ENCODE measurements around the gene CTNNB1.

GRCh38 chr3:41241800-41242571 is 42.7 kb downstream of the CTNNB1 start:
- TF ChIP-seq CTCF (conservative IDR thresholded peaks at IDR 0.05; ENCODE audit: low read depth, low read length) = no peak
- no peak for TF ChIP-seq POLR2A (IDR thresholded peaks at IDR 0.05; ENCODE audit: low read depth, low read length)
- TF ChIP-seq RAD21 (IDR thresholded peaks at IDR 0.05; ENCODE audit: low read length) = no peak
- TF ChIP-seq MXI1 (IDR thresholded peaks at IDR 0.05; ENCODE audit: borderline replicate concordance, low read depth, low read length) = no peak
- TF ChIP-seq RFX5 (IDR thresholded peaks at IDR 0.05; ENCODE audit: low read depth, low read length) = no peak
- TF ChIP-seq CHD1 (IDR thresholded peaks at IDR 0.05; ENCODE audit: low read depth, low read length) = no peak
- no peak for TF ChIP-seq BHLHE40 (IDR thresholded peaks at IDR 0.05; ENCODE audit: low read depth, low read length)
- no peak for TF ChIP-seq NFE2L2 (IDR thresholded peaks at IDR 0.05; ENCODE audit: low read depth, low read length)
- TF ChIP-seq FOS (IDR thresholded peaks at IDR 0.05; ENCODE audit: low read depth, low read length) = no peak
- TF ChIP-seq SMC3 (IDR thresholded peaks at IDR 0.05; ENCODE audit: low read depth, low read length) = no peak
- TF ChIP-seq USF2 (IDR thresholded peaks at IDR 0.05; ENCODE audit: low read depth, low read length) = no peak
- TF ChIP-seq MAZ (IDR thresholded peaks at IDR 0.05; ENCODE audit: borderline replicate concordance, low read depth, low read length) = no peak
- no peak for TF ChIP-seq RCOR1 (IDR thresholded peaks at IDR 0.05; ENCODE audit: insufficient replicate concordance, low read length)
